ENCODE data around the gene TNFRSF1B.

The TNFRSF1B gene

GRCh38 chr1:12124693-12125421 lies 41.9 kb upstream of the TNFRSF1B start (continued):
- TF ChIP-seq ZNF530 (tag by site-specific recombination; IDR thresholded peaks at IDR 0.05; ENCODE audit: low read depth) (no peak), OSR2 (tag by site-specific recombination; IDR thresholded peaks at IDR 0.05) (no peak), ZNF654 (tag by site-specific recombination; IDR thresholded peaks at IDR 0.05; ENCODE audit: low read depth) (peak; percentile 79), ZSCAN4 (tag by site-specific recombination; IDR thresholded peaks at IDR 0.05) (no peak), ZNF558 (tag by site-specific recombination; IDR thresholded peaks at IDR 0.05) (no peak), MEIS1 (CRISPR knock-in tag; IDR thresholded peaks at IDR 0.05; ENCODE audit: borderline replicate concordance) (no peak), ZNF561 (tag by site-specific recombination; IDR thresholded peaks at IDR 0.05; ENCODE audit: borderline replicate concordance) (no peak), ZNF488 (tag by site-specific recombination; IDR thresholded peaks at IDR 0.05) (no peak), KLF7 (tag by site-specific recombination; IDR thresholded peaks at IDR 0.05; ENCODE audit: borderline replicate concordance) (no peak), ZSCAN16 (tag by site-specific recombination; IDR thresholded peaks at IDR 0.05) (no peak), PBX3 (CRISPR knock-in tag; IDR thresholded peaks at IDR 0.05) (no peak), HOXD13 (CRISPR knock-in tag; IDR thresholded peaks at IDR 0.05; ENCODE audit: borderline replicate concordance) (no peak), ZBTB11 (tag by site-specific recombination; conservative IDR thresholded peaks at IDR 0.05; ENCODE audit: low read depth) (peak; percentile 85), ZFP37 (tag by site-specific recombination; IDR thresholded peaks at IDR 0.05) (no peak), ZNF701 (tag by site-specific recombination; IDR thresholded peaks at IDR 0.05) (no peak), PRDM4 (tag by site-specific recombination; IDR thresholded peaks at IDR 0.05) (no peak), ZNF155 (tag by site-specific recombination; IDR thresholded peaks at IDR 0.05) (no peak), ZNF529 (tag by site-specific recombination; IDR thresholded peaks at IDR 0.05; ENCODE audit: insufficient replicate concordance) (no peak), ZSCAN5A (tag by site-specific recombination; IDR thresholded peaks at IDR 0.05) (no peak), ZNF571 (tag by site-specific recombination; IDR thresholded peaks at IDR 0.05) (no peak), ZNF585B (tag by site-specific recombination; IDR thresholded peaks at IDR 0.05) (no peak), FEZF1 (tag by site-specific recombination; IDR thresholded peaks at IDR 0.05) (no peak), KLF16 (tag by site-specific recombination; IDR thresholded peaks at IDR 0.05) (no peak), ZNF354C (tag by site-specific recombination; IDR thresholded peaks at IDR 0.05; ENCODE audit: borderline replicate concordance, low read depth) (no peak), TCF7L2 (IDR thresholded peaks at IDR 0.05; ENCODE audit: borderline replicate concordance, low read depth, low read length) (no peak), INSM2 (tag by site-specific recombination; IDR thresholded peaks at IDR 0.05) (no peak), ZNF433 (tag by site-specific recombination; IDR thresholded peaks at IDR 0.05; ENCODE audit: low read depth) (no peak)

All from HEK293 (cell line).